Uterus (tissue), 4 donors: ENCODE measurements around the gene RAB40A. TPM values are rescaled to one million over a fixed set of nuclear protein-coding genes. Genes with fewer than 3 reads are reported as not detected.
"Not testable (repeated sequence)": the region's sequence is repeated elsewhere in the genome, so short reads cannot be mapped to it uniquely, and the experiment has no call there.

Experiments used
- DNase-seq, 2 donors: peaks; one replicate each; pipeline ENCODE4 v3.0.0-alpha.2; 2019 to 2020
- H3K27ac ChIP-seq, 2 donors: fragments of 200-600 bp; sonication (generic); 1 replicate in 1 of 2; 2 replicates in 1 of 2; pipeline ENCODE4 v1.5.1; 2016 to 2018
- H3K27me3 ChIP-seq, 2 donors: fragments of 200-600 bp; sonication (generic); one replicate each; pipeline ENCODE4 v1.5.1; 2018 to 2019; ENCODE audit warnings: control low read depth in 1 of 2
- H3K36me3 ChIP-seq, 2 donors: fragments of 200-600 bp; sonication (generic); one replicate each; pipeline ENCODE4 v1.5.1; 2019; ENCODE audit warnings: control low read depth in 1 of 2
- H3K4me1 ChIP-seq, 2 donors: fragments of 200-600 bp; sonication (generic); one replicate each; pipeline ENCODE4 v1.5.1; 2018 to 2019; ENCODE audit warnings: control low read depth in 1 of 2
- H3K4me3 ChIP-seq, 2 donors: fragments of 200-600 bp; sonication (generic); 1 replicate in 1 of 2; 2 replicates in 1 of 2; pipeline ENCODE4 v1.5.1; 2018 to 2019; ENCODE audit warnings: mild to moderate bottlenecking in 1 of 2
- H3K9me3 ChIP-seq, 2 donors: fragments of 200-600 bp; sonication (generic); one replicate each; pipeline ENCODE4 v1.5.1; 2019; ENCODE audit warnings: control low read depth in 1 of 2
- CTCF ChIP-seq, 4 experiments: fragments of 200-600 bp in 2 of 4; fragments of 450-650 bp in 2 of 4; sonication (generic) in 2 of 4; IDR thresholded peaks; one replicate each; pipeline ENCODE4 v1.5.1; 2016 to 2019; ENCODE audit warnings: antibody characterized with exemption in 4 of 4, mild to moderate bottlenecking in 2 of 4, moderate library complexity in 1 of 4
- POLR2A ChIP-seq, 2 donors: fragments of 450-650 bp; IDR thresholded peaks; one replicate each; pipeline ENCODE4 v1.6.1; 2016; ENCODE audit warnings: antibody characterized with exemption in 2 of 2, mild to moderate bottlenecking in 1 of 2, moderate library complexity in 1 of 2
- intact Hi-C: fragments of 100-400 bp; cut with DNase I; formaldehyde crosslinking; loops from one replicate; pipeline ENCODE4 v1.15.1; 2023; ENCODE audit warnings: low total_unique reads
- total RNA-seq, 4 donors: library from RNA; depleted of rRNA in 3 of 4; stranded (reverse); fragments of >200 nt in 3 of 4; gene quantifications; one replicate each; pipeline versions ENCODE4 v1.1.0 to v1.2.4, GENCODE V29; 2014 to 2023
- donor health status: DM: yes; HTN: yes; CAD: no.

The RAB40A gene
- total RNA-seq, 4 donors from 2014 or later = 0.88 to 8.7 (median 3.9) TPM

- no peak for DNase-seq
- Histone ChIP-seq H3K4me1 (no peaks in the 10 kb centered on the region), H3K27me3 (peaks cover 0 to 3% of the 10 kb centered on the region in 2 donors), H3K4me3 (no peak overlapping the region), H3K9me3 (no peaks in the 10 kb centered on the region), H3K36me3 (no peaks in the 10 kb centered on the region), H3K27ac (no peak overlapping the region)
- TF ChIP-seq POLR2A (IDR thresholded peaks at IDR 0.05) (no peak), CTCF (IDR thresholded peaks at IDR 0.05) (no peak)
- intact Hi-C loops = no loop called here
Observed at GRCh38 chrX:103488332-103488731, 31.0 kb downstream of the RAB40A start.

GRCh38 chrX:103483720-103484119 is 35.6 kb downstream of the RAB40A start:
- Histone ChIP-seq H3K27me3 (peaks cover 0 to 7% of the 10 kb centered on the region in 2 donors), H3K36me3 (no peaks in the 10 kb centered on the region), H3K27ac (no peak overlapping the region), H3K9me3 (no peaks in the 10 kb centered on the region), H3K4me3 (no peak overlapping the region), H3K4me1 (no peaks in the 10 kb centered on the region)
- TF ChIP-seq CTCF (IDR thresholded peaks at IDR 0.05) = no peak
- TF ChIP-seq POLR2A (IDR thresholded peaks at IDR 0.05) = no peak
- DNase-seq = no peak
- intact Hi-C loops = no loop called here

GRCh38 chrX:103480526-103480925 is 38.8 kb downstream of the RAB40A start:
- no peak for DNase-seq
- no peak for TF ChIP-seq POLR2A (IDR thresholded peaks at IDR 0.05)
- no peak for TF ChIP-seq CTCF (IDR thresholded peaks at IDR 0.05)
- H3K9me3 ChIP-seq = no peaks in the 10 kb centered on the region
- H3K4me3 ChIP-seq = no peak overlapping the region
- H3K27ac ChIP-seq = no peak overlapping the region
- H3K4me1 ChIP-seq = no peaks in the 10 kb centered on the region
- H3K27me3 ChIP-seq = peaks cover 0 to 8% of the 10 kb centered on the region in 2 donors
- H3K36me3 ChIP-seq = no peaks in the 10 kb centered on the region
- intact Hi-C loops = no loop called here

GRCh38 chrX:103477496-103477895 is 41.8 kb downstream of the RAB40A start:
- no peak for DNase-seq
- TF ChIP-seq POLR2A (IDR thresholded peaks at IDR 0.05) (no peak), CTCF (IDR thresholded peaks at IDR 0.05) (no peak)
- no peaks in the 10 kb centered on the region for H3K36me3 ChIP-seq
- H3K27ac ChIP-seq = no peak overlapping the region
- no peaks in the 10 kb centered on the region for H3K9me3 ChIP-seq
- no peak overlapping the region for H3K4me3 ChIP-seq
- H3K27me3 ChIP-seq = peaks cover 0 to 8% of the 10 kb centered on the region in 2 donors
- intact Hi-C loops = no loop called here
- no peaks in the 10 kb centered on the region for H3K4me1 ChIP-seq

GRCh38 chrX:103475381-103475780 is 43.9 kb downstream of the RAB40A start:
- no peaks in the 10 kb centered on the region for H3K9me3 ChIP-seq
- no peak for DNase-seq
- H3K4me1 ChIP-seq = no peaks in the 10 kb centered on the region
- TF ChIP-seq POLR2A (IDR thresholded peaks at IDR 0.05) (no peak), CTCF (IDR thresholded peaks at IDR 0.05) (no peak)
- H3K4me3 ChIP-seq = no peak overlapping the region
- no peaks in the 10 kb centered on the region for H3K36me3 ChIP-seq
- intact Hi-C loops = no loop called here
- H3K27me3 ChIP-seq = peaks cover 0 to 8% of the 10 kb centered on the region in 2 donors
- no peak overlapping the region for H3K27ac ChIP-seq

GRCh38 chrX:103469977-103470376 is 49.3 kb downstream of the RAB40A start:
- H3K36me3 ChIP-seq, H3K4me1 ChIP-seq, H3K27ac ChIP-seq, H3K4me3 ChIP-seq, DNase-seq, H3K9me3 ChIP-seq, H3K27me3 ChIP-seq: not testable (repeated sequence)
- intact Hi-C loops = loop anchor here (10.0 kb wide), 1 partner anchor 275 kb away; no protein-coding TSS in a partner anchor
